Measurements from ENCODE around the gene TRIM50. TPM values are rescaled to one million over a fixed set of nuclear protein-coding genes. Genes with fewer than 3 reads are reported as not detected.
"Not testable (repeated sequence)": the region's sequence is repeated elsewhere in the genome, so short reads cannot be mapped to it uniquely, and the experiment has no call there.

TRIM50 gene
- total and polyA plus RNA-seq, 2 of the 13 experiments (the other 11 are each of a cell fraction or from before 2014, with no cell fraction given) = 4.2 to 24.5 TPM

DNA sequence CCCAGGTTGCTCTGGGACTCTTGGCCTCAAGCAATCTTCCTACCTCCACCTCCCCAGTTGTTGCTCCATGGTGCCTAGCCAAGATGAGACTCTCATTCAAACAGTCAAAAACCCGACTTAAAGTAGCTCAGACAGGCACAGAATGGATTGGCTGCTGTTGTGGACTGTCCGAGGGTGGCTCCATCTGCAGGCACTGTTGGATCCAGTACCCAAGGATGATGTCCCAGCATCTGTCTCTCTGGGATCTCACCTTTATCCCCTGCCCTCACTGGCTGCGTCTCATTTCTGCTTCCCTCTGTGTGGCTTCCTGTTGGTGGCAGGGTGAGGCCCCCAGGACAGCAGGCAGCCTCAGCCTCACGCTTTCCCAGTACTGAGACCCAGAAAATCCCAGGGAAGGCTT, 48.4 kb upstream of the TRIM50 start:
- H3K9me3 ChIP-seq (ENCODE audit: low read length); in situ Hi-C loops (cut with HindIII; ENCODE audit: extremely low pct_ligation_motif_present, low pct_unique_long_range_greater_than_20kb); H4K20me1 ChIP-seq (ENCODE audit: insufficient read depth, low read length); H3K4me3 ChIP-seq (replicated peaks in 1 of 3; ENCODE audit: insufficient read depth in 1 of 3, low read depth in 2 of 3, low read length in 3 of 3); H2AFZ ChIP-seq (ENCODE audit: low read length); BruUV-seq (replicated peaks); H3K4me2 ChIP-seq (ENCODE audit: low read depth, low read length); H3K79me2 ChIP-seq (ENCODE audit: insufficient read depth, low read length); intact Hi-C loops (cut with micrococcal nuclease; ENCODE audit: unreplicated experiment); DNase-seq (ENCODE audit: low spot score); CTCF ChIA-PET (ENCODE audit: low intra/inter-chr PET ratio, low total read pairs); H3K4me1 ChIP-seq (ENCODE audit: insufficient read depth, low read length); H3K27me3 ChIP-seq (ENCODE audit: control insufficient read depth in 1 of 2, insufficient read depth in 2 of 2, low read length in 2 of 2); POLR2A ChIA-PET; H3K27ac ChIP-seq (ENCODE audit: extremely low read length, insufficient read depth, low read length); H3K9ac ChIP-seq (ENCODE audit: insufficient read depth, low read depth, low read length); FAIRE-seq; H3K36me3 ChIP-seq (replicated peaks in 1 of 2; ENCODE audit: control insufficient read depth in 1 of 2, insufficient read depth in 2 of 2, low read length in 2 of 2): not testable (repeated sequence)
- peak; percentile 21; the same call in 1 of the 2 replicates for TF ChIP-seq STAG1 (CRISPR knock-in tag; IDR thresholded peaks at IDR 0.05)
- 16% methylated on average over 3 of the region's 4 CpGs for WGBS (ENCODE audit: low lambda C conversion rate)
- peak; percentile 77 for ATAC-seq

GRCh38 chr7:73373741-73374140, 45.9 kb upstream of the TRIM50 start:
- POLR2A ChIA-PET = no interaction called here
- DNase-seq (ENCODE audit: low spot score) (no peak), ATAC-seq (no peak), FAIRE-seq (no peak)
- 51% methylated on average over 13 of the region's 13 CpGs for WGBS (ENCODE audit: low lambda C conversion rate)
- peak overlapping the region; percentile 12; the same call in 1 of the 2 replicates for H3K4me2 ChIP-seq (ENCODE audit: low read depth, low read length)
- in situ Hi-C loops (cut with HindIII; ENCODE audit: extremely low pct_ligation_motif_present, low pct_unique_long_range_greater_than_20kb) (no loop called here), intact Hi-C loops (cut with micrococcal nuclease; ENCODE audit: unreplicated experiment) (no loop called here)
- no peaks in the 10 kb centered on the region for H4K20me1 ChIP-seq (ENCODE audit: insufficient read depth, low read length)
- peaks cover 12% of the 10 kb centered on the region for H3K4me1 ChIP-seq (ENCODE audit: insufficient read depth, low read length)
- H2AFZ ChIP-seq (ENCODE audit: low read length) = no peak overlapping the region
- H3K79me2 ChIP-seq (ENCODE audit: insufficient read depth, low read length) = no peaks in the 10 kb centered on the region
- H3K4me3 ChIP-seq (replicated peaks in 1 of 3; ENCODE audit: insufficient read depth in 1 of 3, low read depth in 2 of 3, low read length in 3 of 3) = no peak overlapping the region
- H3K9ac ChIP-seq (ENCODE audit: insufficient read depth, low read depth, low read length) = no peak overlapping the region
- H3K36me3 ChIP-seq (replicated peaks in 1 of 2; ENCODE audit: control insufficient read depth in 1 of 2, insufficient read depth in 2 of 2, low read length in 2 of 2) = no peaks in the 10 kb centered on the region
- peaks cover 2 to 6% of the 10 kb centered on the region in 2 experiments; a peak in 2 of 5 replicates for H3K27me3 ChIP-seq (ENCODE audit: control insufficient read depth in 1 of 2, insufficient read depth in 2 of 2, low read length in 2 of 2)
- H3K27ac ChIP-seq (ENCODE audit: extremely low read length, insufficient read depth, low read length) = no peak overlapping the region
- no peaks in the 10 kb centered on the region for H3K9me3 ChIP-seq (ENCODE audit: low read length)
- no TSS peak for BruUV-seq (replicated peaks)
- CTCF ChIA-PET (ENCODE audit: low intra/inter-chr PET ratio, low total read pairs) = no interaction called here
- TF ChIP-seq GABPB1 (CRISPR knock-in tag; IDR thresholded peaks at IDR 0.05) (peak; percentile 48; the same call in 1 of the 2 replicates), NR3C1 (CRISPR knock-in tag; IDR thresholded peaks at IDR 0.05) (no peak), GABPA (IDR thresholded peaks at IDR 0.05; ENCODE audit: low read depth, low read length) (no peak; the same call in 1 of the 2 replicates), GABPA (CRISPR knock-in tag; IDR thresholded peaks at IDR 0.05; ENCODE audit: low read depth) (peak; percentile 44; the same call in 1 of the 2 replicates), ZNF407 (CRISPR knock-in tag; IDR thresholded peaks at IDR 0.05; ENCODE audit: not compliant biosample characterization) (no peak), REL (CRISPR knock-in tag; conservative IDR thresholded peaks at IDR 0.05) (no peak)
- TF ChIP-seq, protein P1, sequence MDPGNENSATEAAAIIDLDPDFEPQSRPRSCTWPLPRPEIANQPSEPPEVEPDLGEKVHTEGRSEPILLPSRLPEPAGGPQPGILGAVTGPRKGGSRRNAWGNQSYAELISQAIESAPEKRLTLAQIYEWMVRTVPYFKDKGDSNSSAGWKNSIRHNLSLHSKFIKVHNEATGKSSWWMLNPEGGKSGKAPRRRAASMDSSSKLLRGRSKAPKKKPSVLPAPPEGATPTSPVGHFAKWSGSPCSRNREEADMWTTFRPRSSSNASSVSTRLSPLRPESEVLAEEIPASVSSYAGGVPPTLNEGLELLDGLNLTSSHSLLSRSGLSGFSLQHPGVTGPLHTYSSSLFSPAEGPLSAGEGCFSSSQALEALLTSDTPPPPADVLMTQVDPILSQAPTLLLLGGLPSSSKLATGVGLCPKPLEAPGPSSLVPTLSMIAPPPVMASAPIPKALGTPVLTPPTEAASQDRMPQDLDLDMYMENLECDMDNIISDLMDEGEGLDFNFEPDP (CRISPR knock-in tag; conservative IDR thresholded peaks at IDR 0.05) = no peak
